Uterus (tissue), 4 donors: Measurements from ENCODE around the gene BSND. TPM values are rescaled to one million over a fixed set of nuclear protein-coding genes. Genes with fewer than 3 reads are reported as not detected.

Experiments
- DNase-seq, 2 donors: peaks; one replicate each; pipeline ENCODE4 v3.0.0-alpha.2; 2019 to 2020
- H3K27ac ChIP-seq, 2 donors: fragments of 200-600 bp; sonication (generic); 1 replicate in 1 of 2; 2 replicates in 1 of 2; pipeline ENCODE4 v1.5.1; 2016 to 2018
- H3K27me3 ChIP-seq, 2 donors: fragments of 200-600 bp; sonication (generic); one replicate each; pipeline ENCODE4 v1.5.1; 2018 to 2019; ENCODE audit warnings: control low read depth in 1 of 2
- H3K36me3 ChIP-seq, 2 donors: fragments of 200-600 bp; sonication (generic); one replicate each; pipeline ENCODE4 v1.5.1; 2019; ENCODE audit warnings: control low read depth in 1 of 2
- H3K4me1 ChIP-seq, 2 donors: fragments of 200-600 bp; sonication (generic); one replicate each; pipeline ENCODE4 v1.5.1; 2018 to 2019; ENCODE audit warnings: control low read depth in 1 of 2
- H3K4me3 ChIP-seq, 2 donors: fragments of 200-600 bp; sonication (generic); 1 replicate in 1 of 2; 2 replicates in 1 of 2; pipeline ENCODE4 v1.5.1; 2018 to 2019; ENCODE audit warnings: mild to moderate bottlenecking in 1 of 2
- H3K9me3 ChIP-seq, 2 donors: fragments of 200-600 bp; sonication (generic); one replicate each; pipeline ENCODE4 v1.5.1; 2019; ENCODE audit warnings: control low read depth in 1 of 2
- POLR2A ChIP-seq, 2 donors: fragments of 450-650 bp; IDR thresholded peaks; one replicate each; pipeline ENCODE4 v1.6.1; 2016; ENCODE audit warnings: antibody characterized with exemption in 2 of 2, mild to moderate bottlenecking in 1 of 2, moderate library complexity in 1 of 2
- intact Hi-C: fragments of 100-400 bp; cut with DNase I; formaldehyde crosslinking; loops from one replicate; pipeline ENCODE4 v1.15.1; 2023; ENCODE audit warnings: low total_unique reads
- total RNA-seq, 4 donors: library from RNA; depleted of rRNA in 3 of 4; stranded (reverse); fragments of >200 nt in 3 of 4; gene quantifications; one replicate each; pipeline versions ENCODE4 v1.1.0 to v1.2.4, GENCODE V29; 2014 to 2023
- TF ChIP-seq, protein P1 (sequence below), 4 experiments: fragments of 200-600 bp in 2 of 4; fragments of 450-650 bp in 2 of 4; sonication (generic) in 2 of 4; IDR thresholded peaks; one replicate each; pipeline ENCODE4 v1.5.1; 2016 to 2019; ENCODE audit warnings: antibody characterized with exemption in 4 of 4, mild to moderate bottlenecking in 2 of 4, moderate library complexity in 1 of 4
- donor health status: DM: yes; HTN: yes; CAD: no.

BSND gene
- total RNA-seq, 4 donors from 2014 or later = not detected

DNA sequence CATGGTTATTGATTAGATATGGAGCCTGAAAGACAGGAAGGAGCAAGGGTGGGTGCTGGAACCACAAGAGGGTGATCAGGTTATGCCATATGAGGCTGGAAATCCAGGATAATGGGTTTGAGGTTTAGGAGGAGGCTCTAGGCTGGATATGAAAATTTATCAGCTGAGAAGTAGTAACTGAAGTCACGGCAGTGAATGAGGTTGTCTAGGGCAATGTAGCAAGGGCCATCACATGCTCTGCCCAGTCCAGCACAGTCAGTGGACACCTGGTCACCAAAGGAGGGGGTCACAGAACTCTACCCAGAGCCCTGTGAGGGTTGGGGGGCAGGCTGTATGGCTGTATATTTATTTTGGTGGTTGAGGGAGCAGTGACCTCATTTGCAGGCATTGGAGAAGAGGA, 28.9 kb upstream of the BSND start:
- DNase-seq = no peak
- Histone ChIP-seq H3K27me3 (no peaks in the 10 kb centered on the region), H3K9me3 (no peaks in the 10 kb centered on the region), H3K36me3 (no peaks in the 10 kb centered on the region), H3K4me3 (no peak overlapping the region), H3K27ac (no peak overlapping the region), H3K4me1 (no peaks in the 10 kb centered on the region)
- intact Hi-C loops = no loop called here
- TF ChIP-seq, protein P1, sequence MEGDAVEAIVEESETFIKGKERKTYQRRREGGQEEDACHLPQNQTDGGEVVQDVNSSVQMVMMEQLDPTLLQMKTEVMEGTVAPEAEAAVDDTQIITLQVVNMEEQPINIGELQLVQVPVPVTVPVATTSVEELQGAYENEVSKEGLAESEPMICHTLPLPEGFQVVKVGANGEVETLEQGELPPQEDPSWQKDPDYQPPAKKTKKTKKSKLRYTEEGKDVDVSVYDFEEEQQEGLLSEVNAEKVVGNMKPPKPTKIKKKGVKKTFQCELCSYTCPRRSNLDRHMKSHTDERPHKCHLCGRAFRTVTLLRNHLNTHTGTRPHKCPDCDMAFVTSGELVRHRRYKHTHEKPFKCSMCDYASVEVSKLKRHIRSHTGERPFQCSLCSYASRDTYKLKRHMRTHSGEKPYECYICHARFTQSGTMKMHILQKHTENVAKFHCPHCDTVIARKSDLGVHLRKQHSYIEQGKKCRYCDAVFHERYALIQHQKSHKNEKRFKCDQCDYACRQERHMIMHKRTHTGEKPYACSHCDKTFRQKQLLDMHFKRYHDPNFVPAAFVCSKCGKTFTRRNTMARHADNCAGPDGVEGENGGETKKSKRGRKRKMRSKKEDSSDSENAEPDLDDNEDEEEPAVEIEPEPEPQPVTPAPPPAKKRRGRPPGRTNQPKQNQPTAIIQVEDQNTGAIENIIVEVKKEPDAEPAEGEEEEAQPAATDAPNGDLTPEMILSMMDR (IDR thresholded peaks at IDR 0.05) = no peak
- TF ChIP-seq POLR2A (IDR thresholded peaks at IDR 0.05) = no peak

DNA sequence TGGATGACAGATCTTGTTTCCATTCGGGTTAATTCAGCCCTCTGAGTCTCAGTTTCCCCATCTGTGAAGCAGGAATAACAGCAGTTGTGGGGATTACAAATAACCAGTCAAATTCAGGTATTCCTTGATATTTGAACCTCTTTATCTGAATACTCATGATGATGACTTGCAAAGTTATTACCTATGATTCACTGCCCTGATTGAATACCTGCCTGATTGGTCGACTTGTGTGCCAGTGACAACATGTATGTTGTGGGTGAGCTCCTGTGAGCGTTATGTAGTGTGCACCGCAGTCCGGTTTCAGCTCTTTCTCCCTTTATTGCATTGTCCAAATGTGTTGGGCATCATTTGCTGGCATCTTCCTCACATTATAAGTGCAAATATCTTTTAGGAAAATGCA, 27.8 kb upstream of the BSND start:
- Histone ChIP-seq H3K27ac (no peak overlapping the region), H3K9me3 (no peaks in the 10 kb centered on the region), H3K36me3 (no peaks in the 10 kb centered on the region), H3K4me3 (no peak overlapping the region), H3K27me3 (no peaks in the 10 kb centered on the region), H3K4me1 (no peaks in the 10 kb centered on the region)
- no peak for TF ChIP-seq POLR2A (IDR thresholded peaks at IDR 0.05)
- TF ChIP-seq, protein P1 (IDR thresholded peaks at IDR 0.05) = no peak
- DNase-seq = no peak
- intact Hi-C loops = no loop called here

- no peak for DNase-seq
- intact Hi-C loops = no loop called here
- H3K27ac ChIP-seq = no peak overlapping the region
- TF ChIP-seq POLR2A (IDR thresholded peaks at IDR 0.05) = no peak
- TF ChIP-seq, protein P1 (IDR thresholded peaks at IDR 0.05) = no peak
- H3K27me3 ChIP-seq = no peaks in the 10 kb centered on the region
- no peak overlapping the region for H3K4me3 ChIP-seq
- no peaks in the 10 kb centered on the region for H3K9me3 ChIP-seq
- H3K4me1 ChIP-seq = no peaks in the 10 kb centered on the region
- H3K36me3 ChIP-seq = no peaks in the 10 kb centered on the region
These were observed 27.4 kb upstream of the BSND start for GRCh38 chr1:54971317-54971791.

DNA sequence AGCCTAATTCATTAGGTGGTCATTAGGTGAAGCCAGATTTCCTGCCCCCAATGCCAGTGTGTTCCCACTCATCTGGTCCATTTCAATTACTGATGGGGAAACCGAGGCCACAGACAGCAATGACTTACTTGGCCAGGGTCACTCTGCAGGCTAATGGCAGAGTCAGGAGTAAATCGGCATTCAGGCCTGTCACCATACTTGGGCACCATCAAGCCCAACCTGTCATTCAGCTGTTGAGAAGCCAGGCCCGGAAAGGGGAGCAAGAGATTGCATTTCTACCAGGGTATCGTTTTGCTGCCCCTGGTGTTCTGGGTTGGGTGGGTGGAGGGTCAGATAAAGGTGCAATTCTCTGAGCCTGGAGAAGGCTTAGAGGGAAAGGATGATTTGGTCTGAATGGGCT, 26.3 kb upstream of the BSND start:
- intact Hi-C loops = no loop called here
- no peaks in the 10 kb centered on the region for H3K36me3 ChIP-seq
- no peaks in the 10 kb centered on the region for H3K4me1 ChIP-seq
- no peaks in the 10 kb centered on the region for H3K9me3 ChIP-seq
- no peak for TF ChIP-seq POLR2A (IDR thresholded peaks at IDR 0.05)
- TF ChIP-seq, protein P1 (IDR thresholded peaks at IDR 0.05) = no peak
- H3K27me3 ChIP-seq = no peaks in the 10 kb centered on the region
- no peak overlapping the region for H3K4me3 ChIP-seq
- no peak overlapping the region for H3K27ac ChIP-seq
- no peak for DNase-seq

- no peak overlapping the region for H3K4me3 ChIP-seq
These were observed 25.4 kb upstream of the BSND start for GRCh38 chr1:54973205-54973921.

More at GRCh38 chr1:54973205-54973921, 25.4 kb upstream of the BSND start:
- Histone ChIP-seq H3K9me3 (no peaks in the 10 kb centered on the region), H3K4me1 (no peaks in the 10 kb centered on the region), H3K27me3 (no peaks in the 10 kb centered on the region), H3K27ac (no peak overlapping the region), H3K36me3 (no peaks in the 10 kb centered on the region)
- TF ChIP-seq, protein P1 (IDR thresholded peaks at IDR 0.05) = no peak
- no peak for TF ChIP-seq POLR2A (IDR thresholded peaks at IDR 0.05)
- no peak for DNase-seq
- intact Hi-C loops = no loop called here
